K562 (cell line): Measurements from ENCODE around the gene NUDT15. TPM values are rescaled to one million over a fixed set of nuclear protein-coding genes. Genes with fewer than 3 reads are reported as not detected.

Experiments
- CBX1 ChIP-seq: sonication (generic); IDR thresholded peaks from 2 replicates; pipeline ENCODE4 v1.6.1; 2016; ENCODE audit warnings: antibody characterized with exemption, low read depth, mild to moderate bottlenecking
- CHD2 ChIP-seq: IDR thresholded peaks from 2 replicates; pipeline ENCODE4 v1.6.1; 2011; ENCODE audit warnings: low read depth, low read length
- DDX20 ChIP-seq: fragments of 450-650 bp; IDR thresholded peaks from 2 replicates; pipeline ENCODE4 v1.6.1; 2016; ENCODE audit warnings: missing genetic modification characterization, low read depth, mild to moderate bottlenecking, missing compliant biosample characterization, moderate library complexity
- FOXM1 ChIP-seq, 2 experiments: fragments of 450-650 bp in 1 of 2; sonication (generic) in 1 of 2; formaldehyde crosslinking in 1 of 2; IDR thresholded peaks; 2 replicates each; pipeline versions ENCODE4 v1.6.1 to v1.9.0; 2017 to 2022; ENCODE audit warnings: low read depth in 2 of 2, mild to moderate bottlenecking in 2 of 2, missing genetic modification reagents in 1 of 2, moderate library complexity in 1 of 2
- GATA2 ChIP-seq: sonication (generic); formaldehyde crosslinking; IDR thresholded peaks from 2 replicates; pipeline ENCODE4 v1.4.0; 2020; ENCODE audit warnings: mild to moderate bottlenecking, missing genetic modification reagents
- HDAC2 ChIP-seq: fragments of 450-650 bp; IDR thresholded peaks from 2 replicates; pipeline ENCODE4 v1.6.1; 2016; ENCODE audit warnings: mild to moderate bottlenecking
- KAT7 ChIP-seq: sonication (generic); formaldehyde crosslinking; IDR thresholded peaks from 2 replicates; pipeline ENCODE4 v1.8.0; 2022; ENCODE audit warnings: missing genetic modification reagents, mild to moderate bottlenecking, borderline replicate concordance
- MAFG ChIP-seq: fragments of 450-650 bp; conservative IDR thresholded peaks from 2 replicates; pipeline ENCODE4 v1.6.1; 2016; ENCODE audit warnings: missing genetic modification characterization, missing compliant biosample characterization
- MED1 ChIP-seq: sonication (generic); formaldehyde crosslinking; IDR thresholded peaks from 2 replicates; pipeline ENCODE4 v1.8.1; 2023; ENCODE audit warnings: missing genetic modification reagents, borderline replicate concordance
- NFE2 ChIP-seq: IDR thresholded peaks from 2 replicates; pipeline ENCODE4 v1.6.1; 2014; ENCODE audit warnings: antibody characterized with exemption, low read depth
- PHB2 ChIP-seq: fragments of 450-650 bp; IDR thresholded peaks from 2 replicates; pipeline ENCODE4 v1.6.1; 2017; ENCODE audit warnings: low read depth
- RBM39 ChIP-seq: fragments of 200-400 bp; formaldehyde crosslinking; optimal IDR thresholded peaks from 2 replicates; pipeline ENCODE3; 2018; ENCODE audit warnings: low read depth, low read length
- SETDB1 ChIP-seq: IDR thresholded peaks from one replicate; pipeline ENCODE4 v1.6.1; 2012; ENCODE audit warnings: low read length, control low read depth, inconsistent platforms
- TBL1XR1 ChIP-seq, 2 experiments: IDR thresholded peaks; 2 replicates each; pipeline ENCODE4 v1.6.1; 2012; ENCODE audit warnings: improper control_type of control experiment in 2 of 2, low read length in 2 of 2, mild to moderate bottlenecking in 1 of 2
- TCF3 ChIP-seq: sonication (generic); formaldehyde crosslinking; IDR thresholded peaks from 2 replicates; pipeline ENCODE4 v1.4.0; 2020; ENCODE audit warnings: mild to moderate bottlenecking, missing genetic modification reagents
- TEAD1 ChIP-seq, 2 experiments: fragments of 450-650 bp in 1 of 2; sonication (generic) in 1 of 2; formaldehyde crosslinking; IDR thresholded peaks; 2 replicates each; pipeline versions ENCODE4 v1.4.0 to v1.8.0; 2020 to 2022; ENCODE audit warnings: mild to moderate bottlenecking in 2 of 2, missing genetic modification reagents in 1 of 2
- THRAP3 ChIP-seq: fragments of 450-650 bp; IDR thresholded peaks from 2 replicates; pipeline ENCODE4 v1.6.1; 2016; ENCODE audit warnings: mild to moderate bottlenecking, inconsistent platforms, borderline replicate concordance
- TOE1 ChIP-seq, 2 experiments: fragments of 450-650 bp in 1 of 2; sonication (generic) in 1 of 2; formaldehyde crosslinking in 1 of 2; IDR thresholded peaks; 2 replicates each; pipeline versions ENCODE4 v1.7.1 to v1.8.0; 2016 to 2022; ENCODE audit warnings: borderline replicate concordance in 2 of 2, mild to moderate bottlenecking in 2 of 2, antibody characterized with exemption in 1 of 2, inconsistent platforms in 1 of 2, low read depth in 1 of 2, missing genetic modification reagents in 1 of 2, moderate library complexity in 1 of 2
- U2AF1 ChIP-seq: fragments of 200-400 bp; formaldehyde crosslinking; optimal IDR thresholded peaks from 2 replicates; pipeline ENCODE3; 2017; ENCODE audit warnings: mild to moderate bottlenecking, low read depth, low read length, moderate library complexity
- ZBTB7A ChIP-seq: IDR thresholded peaks from 2 replicates; pipeline ENCODE4 v1.6.1; 2011; ENCODE audit warnings: low read depth, mild to moderate bottlenecking, low read length, moderate library complexity, borderline replicate concordance; ENCODE audit not compliant: control insufficient read depth
- ZNF778 ChIP-seq: fragments of 450-650 bp; formaldehyde crosslinking; IDR thresholded peaks from 2 replicates; pipeline ENCODE4 v1.4.0; 2020; ENCODE audit warnings: mild to moderate bottlenecking, moderate library complexity
- polyA plus RNA-seq, 8 experiments: library from polyadenylated mRNA; depleted of rRNA in 4 of 8; stranded (reverse) in 5 of 8; unstranded in 3 of 8; fragments of >200 nt; fragmentation: Nextera tagmentation in 2 of 8; fragmentation: Illumina TruSeq in 1 of 8; extraction: Ambion mirVana in 2 of 8; extraction: Trizol in 1 of 8; gene quantifications; 2 replicates each; pipeline versions ENCODE4 v1.2.1 to v1.2.3, GENCODE V29; 2011 to 2014; ENCODE audit warnings: inconsistent platforms in 1 of 8, missing spikeins in 1 of 8
- total RNA-seq, 7 experiments: library from RNA; depleted of rRNA in 6 of 7; stranded (reverse); fragments of >200 nt in 6 of 7; fragmentation: Illumina TruSeq in 2 of 7; extraction: Trizol in 2 of 7; gene quantifications; 2 replicates each; pipeline versions ENCODE4 v1.2.1 to v1.2.3, GENCODE V29; 2011 to 2021; ENCODE audit warnings: low replicate concordance in 1 of 7
- TF ChIP-seq, protein P1 (sequence below): fragments of 250-450 bp; sonication (Bioruptor Pico); IDR thresholded peaks from 2 replicates; pipeline ENCODE4 v1.5.0; 2022; ENCODE audit warnings: mild to moderate bottlenecking
- TF ChIP-seq, protein P2 (sequence below): fragments of 450-650 bp; IDR thresholded peaks from 2 replicates; pipeline ENCODE4 v1.7.1; 2018; ENCODE audit warnings: mild to moderate bottlenecking, low read depth; ENCODE audit not compliant: partially characterized antibody

The NUDT15 gene
- total and polyA plus RNA-seq, 9 of the 15 experiments (the other 6 are each of a cell fraction or from before 2014, with no cell fraction given): 14.2 to 26.9 (median 21.6) TPM

DNA sequence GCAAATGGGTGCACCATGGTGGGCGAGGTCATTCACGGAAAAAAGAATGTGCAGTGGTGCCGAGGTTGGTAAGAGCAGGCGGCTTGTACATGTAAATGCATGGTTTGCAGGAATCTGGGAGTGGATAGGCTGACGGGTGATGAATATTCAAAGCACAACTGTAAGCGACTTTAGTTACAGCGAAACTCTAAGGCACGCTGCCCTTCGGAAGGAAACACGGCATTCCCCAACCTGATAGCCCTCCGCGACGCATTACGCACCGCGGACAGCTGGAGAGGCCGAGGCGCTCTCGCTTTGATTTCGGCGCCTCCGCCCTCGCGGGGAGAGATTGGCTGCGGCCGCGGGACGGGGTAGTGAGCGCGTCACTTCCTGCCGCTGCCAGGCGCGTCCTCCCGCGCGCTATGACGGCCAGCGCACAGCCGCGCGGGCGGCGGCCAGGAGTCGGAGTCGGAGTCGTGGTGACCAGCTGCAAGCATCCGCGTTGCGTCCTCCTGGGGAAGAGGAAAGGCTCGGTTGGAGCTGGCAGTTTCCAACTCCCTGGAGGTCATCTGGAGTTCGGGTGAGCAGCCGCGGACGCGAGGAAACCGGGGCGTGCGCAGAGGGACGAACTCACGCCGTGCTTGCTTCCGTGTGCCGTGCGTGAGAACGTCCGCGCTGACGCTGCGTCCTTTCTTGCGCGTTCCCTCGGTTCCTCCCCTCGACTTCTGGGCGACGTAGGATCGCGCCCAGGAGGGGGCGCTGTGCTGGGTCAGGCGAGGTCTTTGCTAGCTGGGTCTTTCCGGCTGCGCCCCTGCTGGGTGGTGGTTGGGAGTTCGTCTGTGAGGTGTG is at the start of gene NUDT15 (continued):
- TF ChIP-seq MAFG: no peak
- TF ChIP-seq CBX1: no peak; the same call in 1 of the 2 replicates
- no peak for TF ChIP-seq PHB2
- no peak for TF ChIP-seq TOE1 (IDR thresholded peaks at IDR 0.05; ENCODE audit: borderline replicate concordance)
- no peak for TF ChIP-seq TOE1 (CRISPR knock-in tag; IDR thresholded peaks at IDR 0.05; ENCODE audit: borderline replicate concordance, low read depth)
- no peak for TF ChIP-seq RBM39
- TF ChIP-seq KAT7: peak; percentile 80; the same call in 1 of the 2 replicates
- no peak for TF ChIP-seq U2AF1
- TF ChIP-seq, protein P1, sequence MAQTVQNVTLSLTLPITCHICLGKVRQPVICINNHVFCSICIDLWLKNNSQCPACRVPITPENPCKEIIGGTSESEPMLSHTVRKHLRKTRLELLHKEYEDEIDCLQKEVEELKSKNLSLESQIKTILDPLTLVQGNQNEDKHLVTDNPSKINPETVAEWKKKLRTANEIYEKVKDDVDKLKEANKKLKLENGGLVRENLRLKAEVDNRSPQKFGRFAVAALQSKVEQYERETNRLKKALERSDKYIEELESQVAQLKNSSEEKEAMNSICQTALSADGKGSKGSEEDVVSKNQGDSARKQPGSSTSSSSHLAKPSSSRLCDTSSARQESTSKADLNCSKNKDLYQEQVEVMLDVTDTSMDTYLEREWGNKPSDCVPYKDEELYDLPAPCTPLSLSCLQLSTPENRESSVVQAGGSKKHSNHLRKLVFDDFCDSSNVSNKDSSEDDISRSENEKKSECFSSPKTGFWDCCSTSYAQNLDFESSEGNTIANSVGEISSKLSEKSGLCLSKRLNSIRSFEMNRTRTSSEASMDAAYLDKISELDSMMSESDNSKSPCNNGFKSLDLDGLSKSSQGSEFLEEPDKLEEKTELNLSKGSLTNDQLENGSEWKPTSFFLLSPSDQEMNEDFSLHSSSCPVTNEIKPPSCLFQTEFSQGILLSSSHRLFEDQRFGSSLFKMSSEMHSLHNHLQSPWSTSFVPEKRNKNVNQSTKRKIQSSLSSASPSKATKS (CRISPR knock-in tag): no peak
- TF ChIP-seq DDX20 (tag): no peak
- TF ChIP-seq HDAC2: peak; percentile 57; the same call in 1 of the 2 replicates
- no peak for TF ChIP-seq MED1 (CRISPR knock-in tag)
- TF ChIP-seq TEAD1 (CRISPR knock-in tag; IDR thresholded peaks at IDR 0.05): peak in 1 of 2 experiments; percentile 55; a peak in 1 of 4 replicates
- TF ChIP-seq ZBTB7A: peak; percentile 93
- 0 out of 2 replicates have a peak, but pooled peaks have one; percentile 16 for TF ChIP-seq NFE2
- no peak for TF ChIP-seq ZNF778 (CRISPR knock-in tag)
- TF ChIP-seq TBL1XR1 (IDR thresholded peaks at IDR 0.05; ENCODE audit: low read length in 2 of 2): no peak
- TF ChIP-seq THRAP3: no peak
- 0 out of 2 replicates have a peak, but pooled peaks have one; percentile 21 for TF ChIP-seq CHD2
- TF ChIP-seq GATA2 (CRISPR knock-in tag): no peak
- no peak for TF ChIP-seq TCF3 (CRISPR knock-in tag)
- TF ChIP-seq SETDB1: no peak
- TF ChIP-seq, protein P2, sequence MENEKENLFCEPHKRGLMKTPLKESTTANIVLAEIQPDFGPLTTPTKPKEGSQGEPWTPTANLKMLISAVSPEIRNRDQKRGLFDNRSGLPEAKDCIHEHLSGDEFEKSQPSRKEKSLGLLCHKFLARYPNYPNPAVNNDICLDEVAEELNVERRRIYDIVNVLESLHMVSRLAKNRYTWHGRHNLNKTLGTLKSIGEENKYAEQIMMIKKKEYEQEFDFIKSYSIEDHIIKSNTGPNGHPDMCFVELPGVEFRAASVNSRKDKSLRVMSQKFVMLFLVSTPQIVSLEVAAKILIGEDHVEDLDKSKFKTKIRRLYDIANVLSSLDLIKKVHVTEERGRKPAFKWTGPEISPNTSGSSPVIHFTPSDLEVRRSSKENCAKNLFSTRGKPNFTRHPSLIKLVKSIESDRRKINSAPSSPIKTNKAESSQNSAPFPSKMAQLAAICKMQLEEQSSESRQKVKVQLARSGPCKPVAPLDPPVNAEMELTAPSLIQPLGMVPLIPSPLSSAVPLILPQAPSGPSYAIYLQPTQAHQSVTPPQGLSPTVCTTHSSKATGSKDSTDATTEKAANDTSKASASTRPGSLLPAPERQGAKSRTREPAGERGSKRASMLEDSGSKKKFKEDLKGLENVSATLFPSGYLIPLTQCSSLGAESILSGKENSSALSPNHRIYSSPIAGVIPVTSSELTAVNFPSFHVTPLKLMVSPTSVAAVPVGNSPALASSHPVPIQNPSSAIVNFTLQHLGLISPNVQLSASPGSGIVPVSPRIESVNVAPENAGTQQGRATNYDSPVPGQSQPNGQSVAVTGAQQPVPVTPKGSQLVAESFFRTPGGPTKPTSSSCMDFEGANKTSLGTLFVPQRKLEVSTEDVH: peak; percentile 70
- no peak for TF ChIP-seq FOXM1 (IDR thresholded peaks at IDR 0.05; ENCODE audit: low read depth)
- 0 out of 2 replicates have a peak, but pooled peaks have one; percentile 29 for TF ChIP-seq FOXM1 (CRISPR knock-in tag; IDR thresholded peaks at IDR 0.05; ENCODE audit: low read depth)
